NCI-H524 (cell line): ENCODE data around the gene RTN4IP1.

Source experiments
- DNase-seq, 2 experiments: peaks; one replicate each; lab custom pipeline; 2025; lab: John Stamatoyannopoulos, UW

Gene RTN4IP1

GRCh38 chr6:106629103-106629858 lies at the start of gene RTN4IP1, which contains the start of gene QRSL1:
TSS of gene RTN4IP1 (minus strand) at chr6:106629498. CDS start at chr6:106629021, 477 bp downstream.
TSS of gene QRSL1 (plus strand) at chr6:106629578. CDS start at chr6:106629682, 104 bp downstream.
- DNase-seq = peak; percentile 84 to 92

GRCh38 chr6:106677282-106677681 lies 48.0 kb upstream of the RTN4IP1 start:
- no peak for DNase-seq

- no peak for DNase-seq
Measured at GRCh38 chr6:106674541-106675229, 45.4 kb upstream of the RTN4IP1 start.

- no peak for DNase-seq
Measured at GRCh38 chr6:106671651-106672050, 42.4 kb upstream of the RTN4IP1 start.

- DNase-seq = no peak
Measured at GRCh38 chr6:106670236-106670635, 40.9 kb upstream of the RTN4IP1 start.

- no peak for DNase-seq
Measured at GRCh38 chr6:106667022-106667402, 37.7 kb upstream of the RTN4IP1 start.

GRCh38 chr6:106666282-106667021 lies 37.2 kb upstream of the RTN4IP1 start:
- DNase-seq = no peak

- no peak for DNase-seq
Measured at GRCh38 chr6:106662458-106662857, 33.2 kb upstream of the RTN4IP1 start.

- DNase-seq = no peak
Measured at GRCh38 chr6:106659859-106660258, 30.6 kb upstream of the RTN4IP1 start.

GRCh38 chr6:106658469-106658868 lies 29.2 kb upstream of the RTN4IP1 start:
- DNase-seq = no peak

GRCh38 chr6:106648651-106649308 lies 19.5 kb upstream of the RTN4IP1 start:
- DNase-seq = no peak

GRCh38 chr6:106643061-106643460 lies 13.8 kb upstream of the RTN4IP1 start:
- DNase-seq = no peak

GRCh38 chr6:106642476-106642875 lies 13.2 kb upstream of the RTN4IP1 start:
- DNase-seq = no peak

GRCh38 chr6:106639812-106640211 lies 10.5 kb upstream of the RTN4IP1 start:
- no peak for DNase-seq

- DNase-seq = no peak
Measured at GRCh38 chr6:106637717-106638341, 8.5 kb upstream of the RTN4IP1 start.

- DNase-seq = no peak
Measured at GRCh38 chr6:106637051-106637716, 7.9 kb upstream of the RTN4IP1 start.

GRCh38 chr6:106634565-106634964 lies 5.3 kb upstream of the RTN4IP1 start:
- DNase-seq = no peak

GRCh38 chr6:106631346-106631745 lies 2.0 kb upstream of the RTN4IP1 start:
- no peak for DNase-seq

GRCh38 chr6:106630366-106630765 lies 1.1 kb upstream of the RTN4IP1 start:
- no peak for DNase-seq

- DNase-seq = no peak
Measured at GRCh38 chr6:106629859-106630163, 513 bp upstream of the RTN4IP1 start.

GRCh38 chr6:106628658-106629102 lies 618 bp downstream of the RTN4IP1 start:
- DNase-seq = peak in 1 of 2 experiments; percentile 30
